ENCODE results near the gene CNN3. TPM values are rescaled to one million over a fixed set of nuclear protein-coding genes. Genes with fewer than 3 reads are reported as not detected.

The CNN3 gene
- polyA plus RNA-seq, 6 donors from 2014 or later, result 8.4 to 31.3 (median 20.7) TPM

- ATAC-seq (ENCODE audit: low read depth in 2 of 2) (no peak), DNase-seq (no peak)
- Mint-ChIP-seq H3K27ac (no peak overlapping the region), H3K4me3 (no peak overlapping the region), H3K9me3 (no peaks in the 10 kb centered on the region), H3K36me3 (no peaks in the 10 kb centered on the region), H3K4me1 (no peaks in the 10 kb centered on the region), H3K27me3 (peaks cover 3 to 8% (median 4%) of the 10 kb centered on the region in 3 donors)
Observed at GRCh38 chr1:94864821-94865220, 62.1 kb downstream of the CNN3 start.

- Mint-ChIP-seq H3K4me3 (no peak overlapping the region), H3K4me1 (no peaks in the 10 kb centered on the region), H3K27ac (no peak overlapping the region), H3K9me3 (no peaks in the 10 kb centered on the region), H3K27me3 (peaks cover 8 to 17% (median 10%) of the 10 kb centered on the region in 3 donors), H3K36me3 (no peaks in the 10 kb centered on the region)
- DNase-seq (no peak), ATAC-seq (ENCODE audit: low read depth in 2 of 2) (no peak)
Observed at GRCh38 chr1:94863919-94864318, 63.0 kb downstream of the CNN3 start.

GRCh38 chr1:94863297-94863911 is 63.5 kb downstream of the CNN3 start:
- Mint-ChIP-seq H3K9me3 (no peaks in the 10 kb centered on the region), H3K4me1 (no peaks in the 10 kb centered on the region), H3K27me3 (peaks cover 8 to 19% (median 11%) of the 10 kb centered on the region in 3 donors), H3K36me3 (no peaks in the 10 kb centered on the region), H3K4me3 (no peak overlapping the region), H3K27ac (no peak overlapping the region)
- DNase-seq (no peak), ATAC-seq (ENCODE audit: low read depth in 2 of 2) (no peak)

GRCh38 chr1:94862718-94863117 is 64.2 kb downstream of the CNN3 start:
- Mint-ChIP-seq H3K4me1 (no peaks in the 10 kb centered on the region), H3K27me3 (peaks cover 8 to 19% (median 11%) of the 10 kb centered on the region in 3 donors), H3K4me3 (no peak overlapping the region), H3K27ac (no peak overlapping the region), H3K36me3 (no peaks in the 10 kb centered on the region), H3K9me3 (no peaks in the 10 kb centered on the region)
- ATAC-seq (ENCODE audit: low read depth in 2 of 2) (no peak), DNase-seq (no peak)

- no peaks in the 10 kb centered on the region for H3K36me3 Mint-ChIP-seq
- ATAC-seq (ENCODE audit: low read depth in 2 of 2), result no peak
Observed at GRCh38 chr1:94859174-94859573, 67.7 kb downstream of the CNN3 start.

GRCh38 chr1:94858276-94858675 is 68.6 kb downstream of the CNN3 start:
- Mint-ChIP-seq H3K27me3 (peaks cover 11 to 19% (median 13%) of the 10 kb centered on the region in 3 donors), H3K4me3 (peak overlapping the region in 1 of 8 donors; percentile 23), H3K4me1 (no peaks in the 10 kb centered on the region)

More at GRCh38 chr1:94859174-94859573, 67.7 kb downstream of the CNN3 start:
- Mint-ChIP-seq H3K9me3 (no peaks in the 10 kb centered on the region), H3K4me3 (no peak overlapping the region), H3K27ac (no peak overlapping the region), H3K4me1 (no peaks in the 10 kb centered on the region), H3K27me3 (peaks cover 11 to 19% (median 13%) of the 10 kb centered on the region in 3 donors)
- no peak for DNase-seq

GRCh38 chr1:94856868-94857267 is 70.0 kb downstream of the CNN3 start:
- Mint-ChIP-seq H3K4me1 (no peaks in the 10 kb centered on the region), H3K9me3 (no peaks in the 10 kb centered on the region), H3K27me3 (peaks cover 11 to 19% (median 13%) of the 10 kb centered on the region in 3 donors), H3K36me3 (no peaks in the 10 kb centered on the region), H3K27ac (no peak overlapping the region), H3K4me3 (no peak overlapping the region)
- DNase-seq, result no peak
- no peak for ATAC-seq (ENCODE audit: low read depth in 2 of 2)

More at GRCh38 chr1:94858276-94858675, 68.6 kb downstream of the CNN3 start:
- H3K36me3 Mint-ChIP-seq, result no peaks in the 10 kb centered on the region
- no peak for DNase-seq
- H3K27ac Mint-ChIP-seq, result no peak overlapping the region
- H3K9me3 Mint-ChIP-seq, result no peaks in the 10 kb centered on the region
- no peak for ATAC-seq (ENCODE audit: low read depth in 2 of 2)

- no peak for ATAC-seq (ENCODE audit: low read depth in 2 of 2)
- Mint-ChIP-seq H3K36me3 (no peaks in the 10 kb centered on the region), H3K9me3 (no peaks in the 10 kb centered on the region), H3K4me3 (no peak overlapping the region), H3K4me1 (no peaks in the 10 kb centered on the region), H3K27ac (no peak overlapping the region), H3K27me3 (peaks cover 11 to 19% (median 13%) of the 10 kb centered on the region in 3 donors)
- DNase-seq, result no peak
Observed at GRCh38 chr1:94856004-94856403, 70.9 kb downstream of the CNN3 start.

GRCh38 chr1:94855307-94855700 is 71.6 kb downstream of the CNN3 start:
- H3K4me3 Mint-ChIP-seq, result no peak overlapping the region
- DNase-seq, result no peak
- H3K4me1 Mint-ChIP-seq, result no peaks in the 10 kb centered on the region
- no peaks in the 10 kb centered on the region for H3K36me3 Mint-ChIP-seq
- no peak for ATAC-seq (ENCODE audit: low read depth in 2 of 2)
- H3K27ac Mint-ChIP-seq, result no peak overlapping the region
- H3K27me3 Mint-ChIP-seq, result peaks cover 11 to 16% (median 13%) of the 10 kb centered on the region in 3 donors
- no peaks in the 10 kb centered on the region for H3K9me3 Mint-ChIP-seq

- peak; percentile 75 for DNase-seq
- no peaks in the 10 kb centered on the region for H3K4me1 Mint-ChIP-seq
- peak; percentile 93 to 94 for ATAC-seq (ENCODE audit: low read depth in 2 of 2)
- no peaks in the 10 kb centered on the region for H3K36me3 Mint-ChIP-seq
- no peak overlapping the region for H3K27ac Mint-ChIP-seq
- H3K9me3 Mint-ChIP-seq, result no peaks in the 10 kb centered on the region
- no peak overlapping the region for H3K4me3 Mint-ChIP-seq
- peaks cover 6 to 9% (median 9%) of the 10 kb centered on the region in 3 donors for H3K27me3 Mint-ChIP-seq
Observed at GRCh38 chr1:94854458-94855306, 72.2 kb downstream of the CNN3 start.

GRCh38 chr1:94852788-94853187 is 74.1 kb downstream of the CNN3 start:
- H3K27ac Mint-ChIP-seq, result no peak overlapping the region
- H3K27me3 Mint-ChIP-seq, result peaks cover 5 to 6% (median 6%) of the 10 kb centered on the region in 3 donors
- H3K9me3 Mint-ChIP-seq, result no peaks in the 10 kb centered on the region
- no peaks in the 10 kb centered on the region for H3K36me3 Mint-ChIP-seq
- no peak for DNase-seq
- H3K4me3 Mint-ChIP-seq, result no peak overlapping the region
- no peak for ATAC-seq (ENCODE audit: low read depth in 2 of 2)
- no peaks in the 10 kb centered on the region for H3K4me1 Mint-ChIP-seq

GRCh38 chr1:94851571-94851970 is 75.3 kb downstream of the CNN3 start:
- no peaks in the 10 kb centered on the region for H3K9me3 Mint-ChIP-seq
- no peak overlapping the region for H3K27ac Mint-ChIP-seq
- DNase-seq (no peak), ATAC-seq (ENCODE audit: low read depth in 2 of 2) (no peak)
- H3K4me1 Mint-ChIP-seq, result no peaks in the 10 kb centered on the region
- peaks cover 2 to 6% (median 6%) of the 10 kb centered on the region in 3 donors for H3K27me3 Mint-ChIP-seq
- H3K4me3 Mint-ChIP-seq, result no peak overlapping the region
- H3K36me3 Mint-ChIP-seq, result no peaks in the 10 kb centered on the region
